ENCODE results near the gene PPP3CA. TPM values are rescaled to one million over a fixed set of nuclear protein-coding genes. Genes with fewer than 3 reads are reported as not detected.

PPP3CA gene
- polyA plus RNA-seq, 1 donor (not counting 4 experiments of a cell fraction or from before 2014, with no cell fraction given) = 43.3 TPM

DNA sequence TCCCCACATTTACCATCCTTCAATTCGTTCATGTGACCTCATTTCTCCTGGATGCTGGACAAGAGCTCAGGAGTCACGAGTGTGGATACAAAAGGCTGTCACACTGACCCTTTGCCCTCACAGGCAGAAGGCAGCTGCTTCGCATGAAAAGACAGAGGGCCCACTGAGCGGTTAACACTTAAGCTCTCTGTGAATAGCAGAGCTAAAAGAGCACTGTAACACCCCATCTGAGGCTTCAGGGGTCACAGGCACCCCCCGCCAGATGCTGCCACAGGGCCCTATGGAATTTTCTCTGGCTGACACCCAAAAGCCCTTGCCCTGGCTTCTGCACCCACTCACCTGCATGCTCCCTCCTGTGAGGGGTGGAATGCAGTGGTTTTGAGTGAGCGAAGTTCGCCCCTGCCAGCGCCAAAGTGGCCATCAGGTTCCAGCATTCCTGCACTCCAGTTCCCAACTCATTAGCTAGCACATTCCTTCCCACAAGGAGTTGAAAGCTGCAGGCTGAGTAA is 360.9 kb downstream of the PPP3CA start:
- H3K4me2 ChIP-seq (ENCODE audit: control insufficient read depth, extremely low read depth, insufficient read depth, low read depth, low read length) = no peak overlapping the region

DNA sequence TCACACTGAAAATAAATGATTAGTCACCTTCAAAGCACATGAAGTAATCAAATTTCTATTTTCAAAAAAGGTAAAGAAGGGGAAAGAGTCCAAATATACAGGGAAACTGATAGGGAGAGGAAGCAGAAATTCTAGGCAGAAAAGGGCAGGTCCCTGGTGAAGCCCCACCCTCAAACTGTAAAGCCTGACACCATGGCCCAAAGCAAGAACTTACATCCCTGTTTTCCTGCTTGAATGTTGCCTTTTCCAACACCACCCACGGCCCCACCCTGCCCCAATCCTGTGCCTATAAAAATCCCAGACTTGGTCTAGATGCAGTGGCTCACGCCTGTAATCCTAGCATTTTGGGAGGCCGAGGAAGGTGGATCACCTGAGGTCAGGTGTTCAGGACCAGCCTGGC is 361.8 kb downstream of the PPP3CA start:
- Histone ChIP-seq H4K20me1 (ENCODE audit: control insufficient read depth, extremely low read depth, insufficient read depth, low read length) (no peaks in the 10 kb centered on the region), H3K9me3 (ENCODE audit: control insufficient read depth, low read depth, low read length) (no peaks in the 10 kb centered on the region), H3K9me1 (ENCODE audit: control insufficient read depth, extremely low read depth, insufficient read depth, low read length) (no peaks in the 10 kb centered on the region), H3K4me1 (ENCODE audit: control insufficient read depth, extremely low read depth, insufficient read depth, low read length) (peaks cover 15% of the 10 kb centered on the region), H3K4me3 (ENCODE audit: control insufficient read depth in 2 of 3, extremely low read depth in 1 of 3, insufficient read depth in 2 of 3, low read depth in 1 of 3, low read length in 3 of 3) (no peak overlapping the region), H3K27ac (ENCODE audit: control insufficient read depth, insufficient read depth, low read length) (peak overlapping the region; percentile 22), H3K4me2 (ENCODE audit: control insufficient read depth, extremely low read depth, insufficient read depth, low read depth, low read length) (no peak overlapping the region), H3K79me2 (ENCODE audit: control insufficient read depth, insufficient read depth, low read length) (no peaks in the 10 kb centered on the region), H3K36me3 (ENCODE audit: control insufficient read depth in 2 of 2, extremely low read depth in 1 of 2, insufficient read depth in 2 of 2, low read length in 2 of 2) (no peaks in the 10 kb centered on the region), H2AFZ (ENCODE audit: control insufficient read depth, low read length) (peak overlapping the region; percentile 50), H3K9ac (ENCODE audit: control insufficient read depth, extremely low read depth, insufficient read depth, low read length) (no peak overlapping the region), H3K27me3 (ENCODE audit: control insufficient read depth, extremely low read depth, insufficient read depth, low read length) (no peaks in the 10 kb centered on the region)
- FAIRE-seq (peak; percentile 23), DNase-seq (ENCODE audit: low read depth, low spot score) (no peak)
- TF ChIP-seq EZH2 (IDR thresholded peaks at IDR 0.05; ENCODE audit: low read length) = no peak
- TF ChIP-seq, protein P1, sequence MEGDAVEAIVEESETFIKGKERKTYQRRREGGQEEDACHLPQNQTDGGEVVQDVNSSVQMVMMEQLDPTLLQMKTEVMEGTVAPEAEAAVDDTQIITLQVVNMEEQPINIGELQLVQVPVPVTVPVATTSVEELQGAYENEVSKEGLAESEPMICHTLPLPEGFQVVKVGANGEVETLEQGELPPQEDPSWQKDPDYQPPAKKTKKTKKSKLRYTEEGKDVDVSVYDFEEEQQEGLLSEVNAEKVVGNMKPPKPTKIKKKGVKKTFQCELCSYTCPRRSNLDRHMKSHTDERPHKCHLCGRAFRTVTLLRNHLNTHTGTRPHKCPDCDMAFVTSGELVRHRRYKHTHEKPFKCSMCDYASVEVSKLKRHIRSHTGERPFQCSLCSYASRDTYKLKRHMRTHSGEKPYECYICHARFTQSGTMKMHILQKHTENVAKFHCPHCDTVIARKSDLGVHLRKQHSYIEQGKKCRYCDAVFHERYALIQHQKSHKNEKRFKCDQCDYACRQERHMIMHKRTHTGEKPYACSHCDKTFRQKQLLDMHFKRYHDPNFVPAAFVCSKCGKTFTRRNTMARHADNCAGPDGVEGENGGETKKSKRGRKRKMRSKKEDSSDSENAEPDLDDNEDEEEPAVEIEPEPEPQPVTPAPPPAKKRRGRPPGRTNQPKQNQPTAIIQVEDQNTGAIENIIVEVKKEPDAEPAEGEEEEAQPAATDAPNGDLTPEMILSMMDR (optimal IDR thresholded peaks at IDR 0.05 in 1 of 3, IDR thresholded peaks at IDR 0.05 in 1 of 3, conservative IDR thresholded peaks at IDR 0.05 in 1 of 3; ENCODE audit: extremely low read depth in 1 of 3, insufficient read depth in 2 of 3, low read length in 3 of 3) = no peak
- dilution Hi-C loops (cut with MboI; ENCODE audit: extremely low pct_ligation_motif_present, low sequenced_read_pairs) = no loop called here

More for the DNA sequence above, 360.9 kb downstream of the PPP3CA start:
- Histone ChIP-seq H3K27me3 (ENCODE audit: control insufficient read depth, extremely low read depth, insufficient read depth, low read length) (no peaks in the 10 kb centered on the region), H3K9me1 (ENCODE audit: control insufficient read depth, extremely low read depth, insufficient read depth, low read length) (no peaks in the 10 kb centered on the region), H3K4me3 (ENCODE audit: control insufficient read depth in 2 of 3, extremely low read depth in 1 of 3, insufficient read depth in 2 of 3, low read depth in 1 of 3, low read length in 3 of 3) (no peak overlapping the region), H3K79me2 (ENCODE audit: control insufficient read depth, insufficient read depth, low read length) (no peaks in the 10 kb centered on the region), H3K4me1 (ENCODE audit: control insufficient read depth, extremely low read depth, insufficient read depth, low read length) (peaks cover 15% of the 10 kb centered on the region), H2AFZ (ENCODE audit: control insufficient read depth, low read length) (no peak overlapping the region), H4K20me1 (ENCODE audit: control insufficient read depth, extremely low read depth, insufficient read depth, low read length) (no peaks in the 10 kb centered on the region), H3K36me3 (ENCODE audit: control insufficient read depth in 2 of 2, extremely low read depth in 1 of 2, insufficient read depth in 2 of 2, low read length in 2 of 2) (no peaks in the 10 kb centered on the region), H3K9ac (ENCODE audit: control insufficient read depth, extremely low read depth, insufficient read depth, low read length) (no peak overlapping the region), H3K9me3 (ENCODE audit: control insufficient read depth, low read depth, low read length) (no peaks in the 10 kb centered on the region), H3K27ac (ENCODE audit: control insufficient read depth, insufficient read depth, low read length) (no peak overlapping the region)
- dilution Hi-C loops (cut with MboI; ENCODE audit: extremely low pct_ligation_motif_present, low sequenced_read_pairs) = no loop called here
- TF ChIP-seq, protein P1 (optimal IDR thresholded peaks at IDR 0.05 in 1 of 3, IDR thresholded peaks at IDR 0.05 in 1 of 3, conservative IDR thresholded peaks at IDR 0.05 in 1 of 3; ENCODE audit: extremely low read depth in 1 of 3, insufficient read depth in 2 of 3, low read length in 3 of 3) = no peak
- FAIRE-seq (no peak), DNase-seq (ENCODE audit: low read depth, low spot score) (no peak)
